Measurements from ENCODE around the gene ZDHHC1.
"Not testable (repeated sequence)": the region's sequence is repeated elsewhere in the genome, so short reads cannot be mapped to it uniquely, and the experiment has no call there.

Gene ZDHHC1

DNA sequence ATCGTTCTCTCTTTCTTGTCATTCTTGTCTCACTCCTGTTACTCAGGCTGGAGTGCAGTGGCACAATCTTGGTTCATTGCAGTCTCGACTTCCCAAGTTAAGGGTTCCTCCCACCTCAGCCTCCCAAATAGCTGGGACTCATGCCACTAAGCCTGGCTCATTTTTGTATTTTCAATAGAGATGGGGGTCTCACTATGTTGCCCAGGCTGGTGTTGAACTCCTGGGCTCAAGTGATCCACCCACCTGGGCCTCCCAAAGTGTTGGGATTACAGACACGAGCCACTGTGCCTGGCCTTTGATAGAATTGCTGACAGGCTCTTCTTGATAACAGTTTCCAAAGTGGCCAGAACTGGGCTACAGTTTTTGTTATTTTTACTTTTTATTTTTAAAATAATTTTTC is 55.2 kb downstream of the ZDHHC1 start:
- no peak for DNase-seq (ENCODE audit: low read depth)
- no peak overlapping the region for H3K4me3 ChIP-seq (ENCODE audit: low read depth, low read length)
- TF ChIP-seq, protein P1, sequence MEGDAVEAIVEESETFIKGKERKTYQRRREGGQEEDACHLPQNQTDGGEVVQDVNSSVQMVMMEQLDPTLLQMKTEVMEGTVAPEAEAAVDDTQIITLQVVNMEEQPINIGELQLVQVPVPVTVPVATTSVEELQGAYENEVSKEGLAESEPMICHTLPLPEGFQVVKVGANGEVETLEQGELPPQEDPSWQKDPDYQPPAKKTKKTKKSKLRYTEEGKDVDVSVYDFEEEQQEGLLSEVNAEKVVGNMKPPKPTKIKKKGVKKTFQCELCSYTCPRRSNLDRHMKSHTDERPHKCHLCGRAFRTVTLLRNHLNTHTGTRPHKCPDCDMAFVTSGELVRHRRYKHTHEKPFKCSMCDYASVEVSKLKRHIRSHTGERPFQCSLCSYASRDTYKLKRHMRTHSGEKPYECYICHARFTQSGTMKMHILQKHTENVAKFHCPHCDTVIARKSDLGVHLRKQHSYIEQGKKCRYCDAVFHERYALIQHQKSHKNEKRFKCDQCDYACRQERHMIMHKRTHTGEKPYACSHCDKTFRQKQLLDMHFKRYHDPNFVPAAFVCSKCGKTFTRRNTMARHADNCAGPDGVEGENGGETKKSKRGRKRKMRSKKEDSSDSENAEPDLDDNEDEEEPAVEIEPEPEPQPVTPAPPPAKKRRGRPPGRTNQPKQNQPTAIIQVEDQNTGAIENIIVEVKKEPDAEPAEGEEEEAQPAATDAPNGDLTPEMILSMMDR (conservative IDR thresholded peaks at IDR 0.05; ENCODE audit: low read depth, low read length): no peak

DNA sequence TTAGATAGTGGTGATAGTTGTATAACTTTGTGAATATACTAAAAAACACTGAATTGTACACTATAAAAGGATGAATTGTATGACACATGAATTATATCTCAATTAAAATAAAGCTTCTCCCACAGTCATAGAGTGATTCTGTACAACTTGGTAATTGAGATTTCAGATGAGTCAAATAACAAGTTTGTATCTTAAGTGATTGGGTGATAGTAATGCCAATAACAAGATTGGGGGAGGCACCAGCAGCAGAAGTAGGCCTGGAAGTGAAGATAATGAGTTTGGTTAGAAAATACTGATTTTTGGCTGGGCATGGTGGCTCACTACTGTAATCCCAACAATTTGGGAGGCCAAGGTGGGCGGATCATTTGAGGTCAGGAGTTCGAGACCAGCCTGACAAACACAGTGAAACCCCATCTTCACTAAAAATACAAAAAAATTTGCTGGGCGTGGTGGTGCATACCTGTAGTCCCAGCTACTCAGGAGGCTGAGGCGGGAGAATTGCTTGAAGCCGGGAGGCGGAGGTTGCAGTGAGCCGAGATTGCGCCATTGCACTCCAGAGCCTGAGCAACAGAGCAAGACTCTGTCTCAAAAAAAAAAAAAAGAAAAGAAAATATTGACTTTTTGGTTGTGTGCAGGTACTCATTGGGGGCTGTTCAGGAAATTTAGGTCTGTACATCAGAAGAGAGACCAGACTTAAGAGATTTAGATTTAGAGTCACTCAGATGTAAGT is 56.6 kb downstream of the ZDHHC1 start:
- DNase-seq (ENCODE audit: low read depth); H3K4me3 ChIP-seq (ENCODE audit: low read depth, low read length): not testable (repeated sequence)

DNA sequence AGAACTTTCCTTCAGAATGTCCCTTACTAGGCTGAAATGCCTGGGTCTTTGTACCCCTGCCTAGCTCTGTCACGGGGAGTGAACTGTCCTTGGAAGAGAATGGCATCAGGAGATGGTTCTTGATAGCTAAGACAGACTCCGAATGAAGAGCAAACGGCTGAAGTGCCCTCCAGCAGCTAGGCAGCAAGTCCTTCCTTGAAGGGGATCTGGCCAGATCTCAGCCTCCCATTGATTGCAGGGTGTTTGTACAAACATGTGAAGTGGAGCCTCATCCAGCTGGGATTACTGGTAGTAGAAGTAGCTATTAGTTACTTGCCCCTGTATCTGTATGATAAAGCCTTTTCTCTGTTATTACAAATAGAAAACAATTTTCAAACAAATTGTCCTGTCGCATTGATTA is 58.7 kb downstream of the ZDHHC1 start:
- H3K4me3 ChIP-seq (ENCODE audit: low read depth, low read length): no peak overlapping the region
- TF ChIP-seq, protein P1 (conservative IDR thresholded peaks at IDR 0.05; ENCODE audit: low read depth, low read length): no peak
- DNase-seq (ENCODE audit: low read depth): no peak

DNA sequence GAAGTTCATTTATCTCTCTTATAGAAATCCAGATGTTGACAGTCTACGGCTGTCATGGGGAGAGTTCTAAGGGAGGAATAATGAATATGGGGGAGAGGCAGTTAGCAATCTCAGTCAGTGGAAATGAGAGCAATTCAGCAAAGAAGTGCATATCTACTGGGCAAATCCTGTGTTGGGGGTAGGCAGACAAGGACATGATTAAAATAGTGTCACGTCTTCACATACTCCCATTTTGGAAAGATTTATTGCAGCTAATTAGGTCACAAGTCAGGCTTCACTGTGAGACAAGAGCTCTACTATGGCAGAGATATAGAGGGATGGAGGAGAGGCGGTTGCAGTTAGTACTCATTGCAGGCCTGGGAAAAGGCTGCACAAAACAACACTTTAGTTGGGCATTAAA is 59.9 kb downstream of the ZDHHC1 start:
- DNase-seq (ENCODE audit: low read depth): no peak
- H3K4me3 ChIP-seq (ENCODE audit: low read depth, low read length): no peak overlapping the region

DNA sequence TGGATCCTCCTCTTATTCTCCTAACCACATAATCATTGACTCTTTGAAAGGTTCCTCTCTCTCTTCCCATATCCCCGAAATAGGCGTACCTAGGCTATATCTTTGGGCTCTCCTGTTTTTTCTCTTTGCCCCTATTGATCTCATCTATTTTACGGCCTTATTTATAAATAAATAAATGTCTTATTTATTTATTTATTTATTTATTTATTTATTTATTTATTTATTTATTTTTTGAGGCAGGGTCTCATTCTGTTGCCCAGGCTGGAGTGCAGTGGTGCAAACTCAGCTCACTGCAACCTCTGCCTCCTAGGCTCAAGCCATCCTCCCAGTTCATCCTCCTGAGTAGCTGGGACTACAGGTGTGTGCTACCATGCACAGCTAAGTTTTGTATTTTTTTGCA is 63.8 kb downstream of the ZDHHC1 start:
- H3K4me3 ChIP-seq (ENCODE audit: low read depth, low read length); DNase-seq (ENCODE audit: low read depth): not testable (repeated sequence)

More for the DNA sequence above, 59.9 kb downstream of the ZDHHC1 start:
- TF ChIP-seq, protein P1 (conservative IDR thresholded peaks at IDR 0.05; ENCODE audit: low read depth, low read length): no peak

DNA sequence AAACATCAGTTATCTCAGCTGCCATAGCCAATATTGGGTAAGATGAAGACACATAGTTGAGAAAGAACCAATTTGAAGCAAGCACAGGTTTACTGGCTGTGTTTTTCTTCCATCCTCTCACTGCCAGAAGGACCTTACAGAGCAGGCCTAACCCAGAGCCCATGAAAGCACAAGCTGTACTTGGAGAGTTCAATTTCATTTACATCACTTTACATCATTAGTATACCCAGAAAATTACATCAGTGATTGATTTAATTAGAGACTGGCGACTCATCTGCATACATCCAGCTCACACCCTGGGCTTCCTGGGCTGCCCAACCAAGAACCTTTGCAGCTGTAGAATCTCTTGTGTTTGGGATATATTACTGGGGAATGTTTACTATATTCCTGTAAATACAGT is 66.0 kb downstream of the ZDHHC1 start:
- TF ChIP-seq, protein P1 (conservative IDR thresholded peaks at IDR 0.05; ENCODE audit: low read depth, low read length): no peak
- no peak overlapping the region for H3K4me3 ChIP-seq (ENCODE audit: low read depth, low read length)
- no peak for DNase-seq (ENCODE audit: low read depth)

DNA sequence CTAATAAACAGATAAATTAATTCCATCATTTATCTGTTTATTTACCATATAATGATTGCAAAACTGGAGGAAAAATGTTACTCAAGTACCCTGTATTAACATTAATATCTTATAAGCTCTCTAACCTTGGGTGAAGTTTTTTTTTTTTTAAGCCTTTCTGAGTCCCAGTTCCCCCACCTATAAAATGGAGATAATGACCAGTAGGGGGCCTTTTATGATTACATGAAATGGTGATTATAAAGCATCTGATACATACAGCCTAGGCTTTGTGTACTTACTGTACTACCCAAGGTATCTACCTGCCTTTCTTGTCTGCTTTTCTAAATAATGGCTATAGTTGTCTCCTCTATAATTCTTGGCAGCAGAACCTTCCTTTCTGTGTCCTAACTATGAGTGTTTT is 67.1 kb downstream of the ZDHHC1 start:
- DNase-seq (ENCODE audit: low read depth): peak; percentile 52
- TF ChIP-seq, protein P1 (conservative IDR thresholded peaks at IDR 0.05; ENCODE audit: low read depth, low read length): peak; percentile 49
- no peak overlapping the region for H3K4me3 ChIP-seq (ENCODE audit: low read depth, low read length)

DNA sequence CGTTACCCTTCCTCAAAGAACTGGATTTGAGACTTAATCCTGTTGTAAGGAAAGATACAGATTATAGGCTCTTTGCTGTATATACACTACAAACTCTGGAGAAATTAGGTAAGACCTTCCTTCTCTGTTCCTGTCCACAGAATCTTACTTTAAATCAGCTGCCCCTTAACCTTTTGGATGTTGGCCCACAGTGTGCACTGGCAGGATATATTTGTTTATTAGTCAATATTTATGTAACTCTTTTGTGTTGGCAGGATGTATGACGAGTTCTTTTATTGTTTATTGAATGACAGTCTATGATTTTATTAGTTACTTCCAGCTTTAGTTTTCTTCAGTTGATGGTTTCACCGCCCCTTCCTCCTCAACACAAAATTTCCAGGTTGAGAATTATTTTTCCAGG is 69.9 kb downstream of the ZDHHC1 start:
- DNase-seq (ENCODE audit: low read depth): no peak
- TF ChIP-seq, protein P1 (conservative IDR thresholded peaks at IDR 0.05; ENCODE audit: low read depth, low read length): no peak
- H3K4me3 ChIP-seq (ENCODE audit: low read depth, low read length): no peak overlapping the region
